HG03378 (cell line): ENCODE measurements around the gene ARID3B.

Source experiments
- ATAC-seq: cut with Tn5 transposase; IDR thresholded peaks from one replicate; pipeline ENCODE4 v1.9.1; 2021; ENCODE audit warnings: mild to moderate bottlenecking, moderate library complexity; ENCODE audit not compliant: unreplicated experiment

The ARID3B gene

DNA sequence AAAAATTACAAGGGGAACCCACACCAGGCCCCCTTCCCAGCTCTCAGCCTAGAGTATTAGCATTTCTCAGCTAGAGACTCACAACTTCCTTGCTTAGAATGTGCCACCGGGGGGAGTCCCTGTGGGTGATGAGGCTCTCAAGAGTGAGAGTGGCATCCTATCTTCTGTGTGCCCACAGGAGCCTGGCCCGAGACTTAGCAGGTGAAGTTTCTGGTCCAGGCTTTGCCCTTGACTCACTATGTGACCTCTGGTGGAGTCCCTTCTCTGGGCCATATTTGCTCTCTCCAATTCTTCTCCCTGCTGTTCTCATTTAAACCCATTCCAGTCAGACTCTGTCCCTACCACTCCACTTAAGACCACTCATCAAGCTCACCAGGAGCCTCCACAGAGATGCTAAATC lies 92.8 kb downstream of the ARID3B start:
- no peak for ATAC-seq

DNA sequence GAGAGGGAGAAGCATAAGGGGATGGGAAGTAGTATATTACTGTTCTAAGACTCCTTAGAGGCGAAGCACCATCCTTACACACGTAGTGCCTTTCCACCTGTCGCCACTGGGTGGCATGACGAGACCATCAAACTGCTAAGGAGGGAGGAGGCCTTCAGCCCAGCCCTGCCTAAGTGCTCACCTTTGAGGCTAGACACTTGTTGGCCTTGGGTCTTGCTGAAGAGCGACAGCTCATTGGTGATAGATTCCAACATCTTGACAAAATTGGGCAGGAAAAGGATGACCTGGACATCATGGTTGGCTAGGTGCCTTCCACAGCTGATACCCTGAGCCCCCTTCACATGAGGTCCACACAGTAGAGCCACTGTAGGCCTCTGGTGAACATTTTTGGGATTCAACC lies 94.2 kb downstream of the ARID3B start:
- ATAC-seq = no peak

DNA sequence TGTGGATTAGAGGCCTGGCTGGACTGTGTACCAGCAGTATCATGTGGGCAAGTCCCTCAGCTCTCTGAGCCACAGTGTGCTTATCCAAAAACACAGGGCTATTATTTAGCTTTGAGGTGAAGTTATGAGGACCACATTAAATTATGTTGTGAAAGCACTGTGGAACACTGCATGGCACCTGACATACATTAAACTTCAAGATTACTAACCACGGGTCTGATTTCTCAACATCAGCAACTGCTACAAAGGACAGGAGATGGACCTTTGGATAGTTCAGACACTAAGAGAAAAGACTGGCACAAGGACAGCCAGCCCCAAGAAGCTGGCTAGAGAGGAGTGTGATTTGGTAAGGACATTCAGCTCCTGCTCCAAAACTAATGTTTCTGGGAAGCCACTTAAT lies 96.0 kb downstream of the ARID3B start:
- no peak for ATAC-seq

DNA sequence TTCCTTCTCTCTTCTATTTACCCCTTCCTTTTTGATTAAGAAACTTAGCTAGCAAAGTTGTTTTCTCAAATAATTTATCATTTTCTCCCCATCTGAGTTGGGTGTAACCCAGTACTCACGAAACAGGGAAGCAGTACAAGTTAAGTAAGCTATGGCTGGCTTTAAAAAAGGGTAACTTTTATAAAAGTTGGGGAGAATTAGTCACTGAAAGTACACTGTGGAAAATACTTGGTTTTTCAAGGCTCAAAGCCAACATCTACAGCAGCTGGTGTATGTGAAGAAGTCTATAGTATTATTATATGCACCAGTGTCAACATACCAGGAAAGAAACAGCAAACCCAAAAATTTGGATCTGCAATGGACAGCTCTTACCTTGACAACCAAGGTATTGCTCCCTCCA lies 100.1 kb downstream of the ARID3B start:
- ATAC-seq = no peak

DNA sequence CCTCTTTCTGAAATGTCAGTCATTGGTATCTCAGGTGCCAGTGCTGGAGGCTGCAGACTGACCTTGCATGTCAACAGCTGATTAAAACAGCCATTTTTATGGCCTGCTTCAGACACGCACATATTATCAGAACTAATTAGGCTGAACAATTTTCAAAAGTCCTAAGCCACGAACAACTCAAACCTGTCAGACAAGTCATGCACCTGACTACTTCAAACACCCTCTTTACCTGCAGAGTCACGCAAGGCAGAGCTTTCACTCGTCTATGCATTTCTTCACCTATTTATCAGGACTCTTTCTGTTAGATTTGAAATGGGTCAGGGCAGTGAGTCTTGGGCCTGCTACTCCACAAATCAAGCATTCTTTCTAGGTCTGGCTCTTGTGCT lies 101.3 kb downstream of the ARID3B start:
- no peak for ATAC-seq

DNA sequence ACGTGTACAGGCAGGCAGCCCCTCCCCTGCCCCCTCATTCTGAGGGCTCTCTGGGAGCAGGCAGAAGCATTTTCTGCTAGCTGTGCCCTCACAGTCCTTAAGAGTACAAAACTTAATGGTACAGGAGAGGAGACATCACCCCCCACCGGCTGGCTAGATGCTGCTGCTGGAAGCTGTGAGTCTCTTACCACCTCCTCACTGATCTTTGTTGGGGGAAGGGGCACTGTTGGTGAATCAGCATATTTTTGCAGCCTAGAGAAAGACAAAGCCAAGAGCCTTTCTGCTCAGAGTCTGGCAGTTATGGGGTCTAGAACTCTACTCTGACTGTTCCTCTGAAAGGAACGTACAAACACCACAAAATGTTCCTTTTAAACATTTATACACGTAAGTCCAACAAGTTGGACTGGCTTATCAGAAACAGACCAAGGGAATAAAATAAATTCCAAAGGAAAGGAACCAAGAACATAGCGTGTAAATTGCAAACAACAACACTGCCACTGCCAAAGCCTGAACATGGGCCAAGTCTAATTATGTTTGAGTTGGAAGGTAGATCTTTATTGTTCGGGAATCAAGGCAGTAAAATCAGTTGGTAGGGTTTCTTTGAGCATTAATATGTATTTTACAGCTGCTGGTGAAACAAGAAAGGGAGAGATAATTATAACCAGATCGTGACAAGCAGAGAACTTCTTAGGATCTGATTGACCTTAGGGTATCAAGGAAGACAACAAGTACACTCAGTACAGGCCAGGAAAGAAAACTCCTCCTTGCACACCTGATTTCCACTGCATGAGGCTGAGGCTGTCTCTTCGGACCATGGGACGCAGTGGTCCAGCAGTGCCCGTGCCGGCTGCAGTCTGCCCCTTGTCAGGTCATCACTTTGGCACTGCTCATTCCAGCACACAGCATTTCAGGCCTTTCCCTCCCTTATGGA lies 102.0 kb downstream of the ARID3B start:
- no peak for ATAC-seq

DNA sequence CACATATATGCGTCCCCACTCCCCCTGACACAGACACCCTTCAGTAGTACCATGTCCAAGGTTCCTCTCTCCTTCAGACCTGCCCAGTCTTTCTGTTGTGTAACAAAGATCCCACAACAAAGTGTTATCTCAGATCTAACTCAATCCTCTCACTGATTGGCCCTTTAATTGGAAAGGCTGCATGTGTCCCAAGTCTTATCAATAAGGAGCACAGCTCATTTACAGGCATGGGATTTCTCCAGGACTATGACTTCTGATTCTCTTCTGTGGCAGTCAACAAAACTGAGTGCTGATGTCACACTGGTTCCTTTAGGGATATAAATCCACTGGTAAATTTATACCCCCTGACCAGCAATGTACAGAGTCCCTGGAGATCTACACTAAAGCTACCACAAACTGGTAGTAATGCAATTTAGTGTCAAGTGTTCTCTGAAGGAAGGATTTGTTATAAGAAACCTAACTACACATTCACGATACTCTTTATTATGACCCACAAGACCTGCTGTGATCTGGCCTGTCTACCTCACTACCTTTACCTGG lies 102.7 kb downstream of the ARID3B start:
- no peak for ATAC-seq

DNA sequence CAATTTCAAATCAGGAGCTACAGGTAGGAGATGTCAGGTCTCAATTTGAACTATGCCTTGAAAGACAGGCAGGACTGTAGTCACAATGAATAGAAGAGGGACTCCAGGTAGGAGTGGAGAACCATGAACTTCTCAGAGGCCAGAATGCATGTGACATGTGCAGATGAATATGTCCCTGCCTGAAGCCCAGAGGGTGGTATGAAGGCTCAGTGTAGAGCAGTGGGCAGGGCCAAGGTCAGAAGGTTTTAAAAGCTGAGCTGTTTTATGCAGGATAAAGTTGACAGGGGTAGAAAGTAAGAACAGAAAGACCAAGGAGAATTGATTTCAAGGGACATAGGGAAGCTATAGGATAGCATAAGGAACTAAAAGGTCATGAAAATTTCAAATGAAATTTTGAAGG lies 105.5 kb downstream of the ARID3B start:
- ATAC-seq = no peak
